AG20443 (cell line): ENCODE results near the gene CDK14.

ENCODE experiments used
- DNase-seq: peaks from one replicate; pipeline ENCODE4 v3.0.0; 2012; ENCODE audit warnings: low spot score, mixed read lengths

CDK14 gene

DNA sequence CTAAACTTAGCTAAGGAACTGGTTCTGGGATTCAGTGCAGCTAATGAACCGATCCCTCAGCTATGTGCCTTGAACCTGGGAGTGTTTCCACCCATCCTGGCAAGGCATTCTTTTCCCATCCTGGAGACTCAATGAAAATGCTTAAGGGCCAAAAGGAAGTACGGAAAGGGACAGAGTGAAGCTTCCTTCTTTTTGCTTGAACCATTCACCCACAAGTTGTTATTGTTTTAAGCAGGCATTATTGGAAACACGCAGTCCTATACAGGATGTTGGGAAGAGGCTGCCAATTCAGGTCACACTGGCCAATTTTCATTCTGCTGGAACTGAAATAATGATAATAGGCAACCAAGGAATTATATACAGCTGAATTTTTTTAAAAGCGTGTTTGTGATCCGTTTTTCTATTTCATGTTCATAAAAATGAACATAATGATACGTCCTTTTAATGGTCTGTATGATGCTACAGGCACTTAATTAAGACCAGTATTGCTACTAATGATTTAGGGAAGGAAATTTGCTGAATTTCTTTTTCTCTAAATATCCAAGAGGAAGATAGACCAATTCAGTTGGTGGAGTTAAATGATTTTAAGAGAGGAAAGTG is 610.3 kb downstream of the CDK14 start:
- no peak for DNase-seq

DNA sequence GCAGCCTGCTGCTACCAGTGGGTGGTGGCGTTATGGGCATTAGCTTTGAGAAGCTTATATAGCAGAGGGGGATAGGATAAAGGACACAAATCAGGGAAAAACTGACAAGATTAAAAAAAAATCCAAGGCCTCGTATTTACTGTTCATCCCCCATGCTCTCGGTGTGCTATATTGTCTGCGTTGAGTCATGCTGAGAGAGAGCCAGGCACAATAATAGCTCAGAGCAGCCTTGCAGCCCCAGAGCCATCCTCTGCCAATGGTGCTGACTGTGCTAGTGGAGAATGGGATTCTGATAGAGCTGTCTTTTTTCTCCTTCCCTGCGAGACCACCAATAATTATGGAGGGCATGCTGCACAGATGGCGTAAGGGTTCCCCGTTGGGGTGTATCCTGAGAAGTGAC is 616.5 kb downstream of the CDK14 start:
- DNase-seq = peak; percentile 28

DNA sequence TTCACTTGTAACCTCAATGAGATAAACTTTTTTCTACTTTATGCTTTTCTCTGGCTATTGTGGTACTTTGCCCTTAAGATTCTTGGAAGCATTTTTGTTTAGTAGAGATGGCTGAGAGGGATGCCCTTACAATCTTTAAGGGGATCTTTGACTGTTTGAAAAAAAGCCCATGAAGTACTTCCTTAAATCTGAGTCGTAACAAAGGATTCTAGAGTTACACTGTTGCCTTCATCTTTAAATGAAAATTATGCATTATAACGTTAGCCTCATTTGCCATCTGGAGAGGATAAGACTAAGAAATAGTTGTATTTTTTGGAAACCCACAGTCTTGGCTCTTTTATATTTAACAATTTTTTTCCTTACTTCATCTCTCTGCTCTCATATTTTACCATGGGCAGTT is 630.3 kb downstream of the CDK14 start:
- no peak for DNase-seq

DNA sequence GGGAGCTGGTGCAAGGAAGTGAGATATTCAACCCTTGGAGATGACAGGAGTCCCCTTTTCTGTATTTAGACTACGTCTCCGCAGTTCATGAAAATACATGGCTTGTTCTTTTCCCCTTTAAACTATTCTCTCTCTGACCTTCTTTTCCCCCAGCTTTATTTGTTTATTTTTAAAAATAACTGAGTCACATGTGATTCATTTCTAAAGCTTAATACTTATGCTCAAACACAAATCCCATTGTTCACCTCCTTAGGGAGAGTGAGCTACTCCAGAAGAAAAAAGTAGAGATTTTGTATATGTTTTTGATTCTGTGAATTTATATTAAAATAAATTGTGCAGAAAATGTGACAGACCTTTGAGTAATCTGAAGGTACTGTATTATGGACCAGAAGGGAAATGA is 632.2 kb downstream of the CDK14 start:
- DNase-seq = no peak

DNA sequence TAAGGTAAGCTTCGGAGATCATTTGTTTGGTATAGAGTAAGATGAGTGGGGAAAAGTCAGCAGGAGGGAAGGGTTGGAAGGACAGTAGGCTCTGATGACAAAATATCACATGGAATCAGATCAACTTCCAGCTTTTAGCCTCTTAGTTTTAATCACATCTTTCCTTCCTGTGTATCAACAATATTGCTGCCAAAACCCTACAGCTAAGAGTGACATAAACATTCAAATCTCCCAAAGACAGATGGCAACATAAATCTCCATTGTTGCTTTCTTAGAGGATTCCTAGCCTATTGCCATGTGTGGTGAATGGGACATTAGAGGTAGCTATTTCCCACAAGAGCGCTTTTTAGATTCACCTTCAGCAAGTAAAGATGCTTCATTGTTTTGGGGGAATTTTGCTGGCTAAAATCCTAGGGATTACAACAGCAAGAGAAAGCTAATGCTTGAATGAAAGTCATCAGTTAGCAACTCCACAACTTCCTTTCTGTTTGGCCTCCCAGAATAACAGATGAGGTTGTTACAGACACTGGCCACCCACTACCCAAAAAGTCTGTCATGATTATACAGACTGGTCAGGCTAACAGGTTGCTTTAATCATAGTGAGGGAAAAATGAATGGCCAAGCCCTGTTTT is 632.9 kb downstream of the CDK14 start:
- no peak for DNase-seq

DNA sequence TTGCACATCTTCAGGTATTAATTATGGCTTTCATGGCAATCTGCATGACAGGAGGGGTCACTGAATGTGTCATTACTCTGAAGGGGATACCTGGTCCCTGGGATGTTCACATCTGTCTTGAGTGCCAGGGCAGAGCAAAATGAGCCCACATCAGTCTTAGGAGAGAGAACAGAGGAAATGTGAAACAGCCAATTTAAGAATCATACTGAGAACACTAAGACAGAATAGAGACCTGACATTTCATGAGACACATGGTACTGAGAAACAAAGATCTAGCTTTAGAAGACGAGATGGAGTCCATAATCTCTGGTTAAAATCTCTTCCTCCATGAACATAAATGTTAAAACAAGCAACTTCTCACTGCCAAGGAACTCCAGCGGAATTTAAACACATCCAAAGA is 634.0 kb downstream of the CDK14 start:
- DNase-seq = no peak

DNA sequence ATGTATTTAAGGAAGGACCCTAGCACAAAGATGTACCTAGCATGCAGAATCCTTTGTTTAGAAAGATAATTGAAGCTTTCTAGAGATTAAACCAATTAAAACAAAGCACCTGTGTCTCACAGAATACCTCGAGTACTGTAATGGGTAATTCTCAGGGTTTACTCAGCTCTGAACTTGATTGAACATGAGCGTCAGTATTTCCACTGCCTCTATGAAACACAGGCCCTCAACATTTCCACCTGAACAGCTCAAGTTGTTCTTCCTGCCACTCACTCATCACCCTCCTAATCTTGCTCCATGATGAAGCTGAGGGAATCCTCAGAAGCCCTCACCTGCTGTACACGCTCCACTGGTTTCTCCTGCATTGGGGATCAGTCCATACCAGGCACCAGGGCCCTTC is 634.4 kb downstream of the CDK14 start:
- no peak for DNase-seq

DNA sequence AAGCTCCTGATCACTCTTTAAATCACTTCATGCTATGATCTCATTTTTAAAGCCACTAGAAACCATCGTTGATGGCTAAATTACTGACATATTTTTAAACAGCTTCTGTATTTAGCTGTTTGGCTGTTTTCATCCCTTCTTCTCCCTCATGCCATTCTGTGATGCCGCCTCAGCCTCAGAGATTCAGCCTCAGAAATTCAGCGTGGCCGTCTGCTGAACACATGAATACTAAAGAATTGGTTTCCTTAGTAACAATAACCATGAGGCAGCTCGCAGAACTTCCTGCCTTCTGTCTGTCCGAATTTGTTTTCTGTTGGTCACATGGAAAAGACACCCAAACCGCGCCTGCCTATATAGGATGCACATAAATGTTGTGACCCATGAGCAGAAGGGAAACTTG is 637.1 kb downstream of the CDK14 start:
- DNase-seq = no peak

DNA sequence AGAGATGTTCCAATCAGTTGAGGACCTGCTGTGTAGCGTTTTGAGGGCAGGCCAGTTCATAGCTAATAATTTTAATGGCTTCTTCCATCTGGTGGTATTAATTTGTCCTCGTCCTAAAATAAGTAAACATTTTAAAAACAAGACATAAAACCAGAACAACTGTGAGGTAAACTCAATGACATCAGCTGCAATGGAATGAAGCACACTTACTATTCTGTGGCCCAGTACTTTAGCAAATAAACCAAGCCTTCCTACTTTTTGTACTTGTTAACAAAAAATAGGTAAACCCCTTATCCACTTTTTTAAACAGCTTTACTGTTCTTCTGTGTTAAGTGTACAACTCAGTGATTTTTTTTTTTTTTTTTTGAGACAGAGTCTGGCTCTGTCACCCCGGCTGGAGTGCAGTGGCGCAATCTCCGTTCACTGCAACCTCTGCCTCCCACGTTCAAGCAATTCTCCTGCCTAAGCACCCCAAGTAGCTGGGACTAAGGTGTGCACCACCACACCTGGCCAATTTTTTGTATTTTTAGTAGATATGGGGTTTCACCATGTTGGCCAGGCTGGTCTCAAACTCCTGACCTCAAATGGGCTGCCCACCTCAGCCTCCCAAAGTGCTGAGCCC is 639.2 kb downstream of the CDK14 start:
- DNase-seq = no peak

DNA sequence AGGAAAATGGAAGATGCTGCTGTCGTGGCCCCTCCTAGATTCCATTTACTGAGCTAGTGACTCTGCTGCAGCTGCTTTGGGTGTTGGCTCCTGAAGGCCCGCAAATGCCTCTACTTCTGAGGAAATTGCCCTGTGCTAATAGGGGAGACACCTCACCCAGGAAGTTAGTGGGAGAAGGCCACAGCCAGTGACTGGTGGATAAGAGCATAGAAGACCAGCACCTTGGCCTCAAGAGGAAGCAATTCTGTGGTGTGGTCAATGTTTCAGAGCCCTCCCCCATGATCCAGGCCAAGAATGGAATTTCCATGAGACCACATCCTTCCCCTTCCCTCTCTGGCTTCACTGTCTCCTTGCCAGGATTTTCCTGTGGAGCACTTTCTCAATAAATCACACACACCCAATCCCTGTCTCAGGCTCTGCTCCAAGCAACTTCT is 643.1 kb downstream of the CDK14 start:
- peak; percentile 40 for DNase-seq

DNA sequence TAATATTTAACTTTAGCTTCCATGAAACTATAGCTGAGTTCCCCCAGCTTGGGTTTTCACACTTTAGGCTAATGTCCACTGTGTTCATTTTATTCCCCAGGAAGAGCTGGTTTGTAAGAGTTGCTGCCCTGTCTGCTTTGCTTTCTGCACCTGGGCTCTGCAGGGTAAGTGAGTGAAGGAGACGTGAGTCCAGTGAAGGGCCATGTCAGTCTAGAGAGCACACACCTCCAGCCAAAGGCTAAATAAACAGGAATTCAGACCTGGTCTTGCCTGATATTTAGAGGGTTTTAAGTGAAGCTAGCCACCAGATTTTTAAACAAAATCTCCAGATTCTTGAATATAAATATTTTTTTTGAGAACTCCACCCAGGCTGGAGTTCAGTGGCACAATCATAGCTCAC is 643.7 kb downstream of the CDK14 start:
- no peak for DNase-seq

DNA sequence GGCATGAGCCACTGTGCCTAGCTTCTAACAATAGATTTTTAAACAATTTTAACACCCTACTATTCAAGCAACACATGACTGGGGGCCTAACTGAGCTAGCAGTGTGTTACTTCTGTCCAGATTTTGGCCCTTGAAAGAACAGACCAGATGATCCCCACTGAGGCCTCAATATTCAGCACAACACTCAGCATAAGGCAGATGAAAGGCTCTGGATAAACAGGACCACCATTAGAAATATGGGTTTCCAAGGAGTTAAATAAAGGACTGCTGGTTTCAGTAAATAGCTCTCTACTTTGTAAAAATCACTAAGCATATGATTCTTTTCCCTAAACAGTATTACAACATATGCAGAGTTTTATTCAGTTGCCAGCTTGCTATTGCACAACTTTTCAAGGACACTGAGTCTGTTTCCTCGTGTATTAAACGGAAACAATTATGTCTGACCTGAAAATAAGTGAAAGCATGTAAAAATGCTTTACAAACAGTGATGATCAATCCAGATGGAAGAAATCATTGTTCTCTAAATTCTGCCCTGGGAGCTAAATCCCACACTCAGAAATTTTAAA is 644.3 kb downstream of the CDK14 start:
- DNase-seq = peak; percentile 23

DNA sequence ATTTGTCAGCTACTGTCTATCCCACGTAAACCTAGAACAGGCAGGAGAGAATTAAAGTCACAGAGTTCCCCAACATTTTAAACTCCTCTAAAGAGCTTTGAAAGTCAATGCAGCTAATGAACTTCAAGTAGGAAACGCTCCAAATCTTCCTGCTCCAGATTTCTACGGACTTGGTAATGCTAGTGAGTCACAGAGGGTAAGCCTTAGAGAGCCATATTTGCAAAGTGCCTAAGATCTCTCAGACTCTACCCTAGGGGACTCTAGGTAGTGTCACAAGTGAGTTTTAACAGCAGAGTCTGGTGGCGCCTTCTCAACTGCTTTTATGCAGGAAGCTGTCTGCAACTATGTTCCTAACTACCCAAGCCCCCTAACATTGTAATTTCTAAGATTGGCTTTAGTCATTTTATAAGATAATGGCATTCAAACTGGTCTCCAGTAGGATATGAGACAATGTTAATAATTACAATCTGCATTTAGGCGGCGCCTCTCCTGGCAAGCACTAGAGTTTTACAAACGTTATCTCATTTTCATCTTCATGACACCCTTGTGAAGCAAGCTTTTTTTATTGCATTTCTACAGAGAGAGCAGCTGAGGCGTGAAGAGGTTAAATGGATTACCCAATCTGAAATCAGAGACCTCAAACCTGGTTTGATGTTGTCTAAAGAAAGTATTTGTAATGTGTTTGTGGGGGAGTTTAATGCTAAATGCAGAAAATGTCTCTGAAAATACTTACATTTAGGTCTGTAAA is 646.1 kb downstream of the CDK14 start:
- DNase-seq = peak; percentile 58

DNA sequence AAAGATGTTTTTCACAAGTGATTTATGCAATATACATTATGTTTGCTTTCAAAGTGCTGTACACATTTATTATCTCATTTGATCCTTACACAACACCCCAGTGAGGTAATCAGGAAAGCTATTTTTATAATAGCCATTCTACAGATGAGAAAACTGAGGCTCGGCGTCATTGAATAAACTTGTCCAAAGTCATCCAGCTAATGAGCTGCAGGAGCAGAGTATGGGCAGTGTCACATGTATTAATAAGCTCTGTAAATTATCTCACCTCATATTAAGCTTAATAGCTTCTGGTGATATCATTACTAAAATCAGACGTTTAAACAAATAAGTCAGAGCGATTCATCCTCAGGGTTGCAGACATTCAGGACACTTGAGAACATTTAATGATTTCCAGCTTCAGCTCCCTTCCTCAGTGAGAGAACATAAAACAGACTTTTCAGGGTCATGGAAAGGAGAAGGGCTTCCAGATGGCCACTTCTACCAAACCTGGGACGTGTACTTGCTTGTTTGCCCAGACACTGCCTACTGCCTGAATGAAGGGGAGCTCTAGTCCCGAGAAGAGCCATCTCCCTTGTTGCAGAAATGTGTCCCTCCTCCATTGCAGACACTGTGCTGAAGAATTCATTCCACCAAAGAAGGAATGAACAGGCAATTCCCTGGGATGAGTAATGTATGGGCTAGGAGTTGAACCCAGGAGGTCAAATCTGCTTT is 647.6 kb downstream of the CDK14 start:
- DNase-seq = peak; percentile 24

DNA sequence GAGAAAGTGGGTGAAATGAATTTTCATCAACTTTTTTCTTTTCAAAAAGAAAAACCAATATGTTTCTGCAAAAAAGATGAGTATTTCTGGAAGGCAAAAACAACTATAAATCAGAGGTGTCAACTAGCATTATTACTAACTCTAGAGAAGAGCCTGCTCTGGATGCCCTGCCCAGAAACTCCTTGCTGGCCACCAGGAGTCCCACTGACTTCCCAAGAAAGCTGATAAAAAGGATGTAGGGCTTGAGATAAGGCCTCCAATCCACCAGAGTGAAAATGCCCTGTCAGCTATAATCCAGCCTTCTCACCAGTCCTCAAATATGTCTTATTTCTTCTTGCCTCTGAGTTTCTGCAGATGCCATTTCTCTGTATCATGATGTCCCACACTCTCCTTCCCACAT is 651.4 kb downstream of the CDK14 start:
- DNase-seq = no peak

DNA sequence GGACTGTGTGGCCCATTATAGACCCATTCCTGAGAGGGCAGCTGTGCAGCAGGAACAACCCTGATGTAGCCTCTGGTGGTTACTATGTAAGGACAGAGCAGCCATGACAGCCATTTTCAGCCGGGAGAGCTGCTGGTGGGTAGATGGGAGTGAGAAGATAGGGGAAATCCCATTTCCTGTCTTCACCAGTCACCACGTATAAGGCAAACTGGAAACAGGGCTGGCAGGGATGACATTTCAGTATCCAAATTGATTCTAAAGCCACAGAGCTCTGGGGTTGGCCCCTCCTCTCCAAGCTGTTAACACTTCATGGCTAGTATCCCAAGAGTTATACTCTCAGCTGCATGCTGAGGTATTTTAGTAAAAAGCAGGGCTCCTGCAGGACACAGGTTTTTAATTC is 652.9 kb downstream of the CDK14 start:
- DNase-seq = peak; percentile 17

DNA sequence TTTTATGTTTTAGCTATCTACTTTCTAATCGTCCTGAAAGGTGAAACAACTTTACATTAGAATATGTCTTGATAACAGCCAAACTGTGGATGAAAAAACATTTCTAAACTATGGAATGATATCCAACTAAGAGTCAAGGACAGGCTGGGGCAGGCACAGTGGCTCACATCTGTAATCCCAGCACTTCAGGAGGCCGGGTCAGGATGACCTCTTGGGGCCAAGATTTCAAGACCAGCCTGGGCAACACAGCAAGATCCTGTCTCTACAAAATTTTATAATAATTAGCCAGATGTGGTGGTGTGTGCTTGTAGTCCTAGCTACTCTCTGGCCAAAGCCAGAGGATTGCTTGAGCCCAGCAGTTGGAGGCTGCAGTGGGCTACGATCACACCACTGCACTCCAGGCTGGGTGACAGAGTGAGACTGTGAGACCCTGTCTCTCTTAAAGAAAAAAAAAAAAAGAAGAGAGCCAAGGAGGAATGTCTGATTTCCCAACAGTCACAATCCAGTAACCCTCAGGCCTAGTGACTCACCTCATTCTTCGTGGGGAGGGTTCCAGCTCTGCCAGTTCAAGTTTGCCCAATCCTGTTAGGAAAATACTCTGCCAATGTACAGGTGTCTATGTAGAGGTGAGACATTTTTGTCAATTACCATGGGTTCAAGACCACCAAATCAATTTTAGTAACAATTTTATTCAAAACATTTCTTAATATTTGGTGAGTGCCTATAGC is 653.5 kb downstream of the CDK14 start:
- DNase-seq = peak; percentile 80

DNA sequence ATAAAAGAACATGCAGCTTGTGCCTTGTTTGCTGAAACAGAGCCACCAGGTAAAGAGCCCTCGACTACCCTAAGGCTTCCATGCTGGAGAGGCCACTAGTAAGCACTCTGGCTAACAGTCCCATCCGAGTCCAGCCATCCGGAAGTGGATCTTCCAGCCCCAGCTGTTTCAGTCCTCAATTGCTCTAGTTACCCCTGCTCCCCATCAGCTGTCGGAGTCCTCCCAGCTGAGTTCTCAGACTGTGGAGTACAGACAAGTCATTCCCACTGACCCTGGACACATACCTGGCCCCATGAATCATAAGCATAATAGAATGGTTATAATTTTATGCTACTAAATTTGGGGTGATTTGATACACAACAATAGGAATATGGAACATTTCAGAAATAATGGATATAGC is 654.6 kb downstream of the CDK14 start:
- no peak for DNase-seq

DNA sequence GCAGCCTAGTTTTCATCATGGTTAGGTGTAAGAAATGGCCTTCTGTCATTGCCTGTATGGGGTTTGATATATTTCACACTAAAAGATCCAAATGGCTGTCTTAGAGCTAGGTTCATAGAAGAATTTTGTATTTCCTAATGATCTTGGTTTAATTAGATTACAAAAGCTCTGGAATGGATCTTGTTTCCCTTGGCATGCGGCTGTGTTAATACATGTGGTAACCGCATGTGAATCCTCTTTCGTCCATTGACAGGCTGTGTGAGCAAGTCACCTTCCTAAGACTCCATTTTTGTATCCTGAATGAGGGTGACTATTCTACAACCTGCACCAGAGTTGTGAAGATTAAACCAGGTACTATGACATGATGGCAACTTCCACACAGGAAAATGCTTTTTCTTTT is 655.8 kb downstream of the CDK14 start:
- peak; percentile 46 for DNase-seq
